HG03378 (cell line): Measurements from ENCODE around the gene CALML3.

Experiments used
- ATAC-seq: cut with Tn5 transposase; IDR thresholded peaks from one replicate; pipeline ENCODE4 v1.9.1; 2021; ENCODE audit warnings: mild to moderate bottlenecking, moderate library complexity; ENCODE audit not compliant: unreplicated experiment

Gene CALML3

GRCh38 chr10:5506246-5506645, 18.5 kb upstream of the CALML3 start:
- ATAC-seq: no peak

DNA sequence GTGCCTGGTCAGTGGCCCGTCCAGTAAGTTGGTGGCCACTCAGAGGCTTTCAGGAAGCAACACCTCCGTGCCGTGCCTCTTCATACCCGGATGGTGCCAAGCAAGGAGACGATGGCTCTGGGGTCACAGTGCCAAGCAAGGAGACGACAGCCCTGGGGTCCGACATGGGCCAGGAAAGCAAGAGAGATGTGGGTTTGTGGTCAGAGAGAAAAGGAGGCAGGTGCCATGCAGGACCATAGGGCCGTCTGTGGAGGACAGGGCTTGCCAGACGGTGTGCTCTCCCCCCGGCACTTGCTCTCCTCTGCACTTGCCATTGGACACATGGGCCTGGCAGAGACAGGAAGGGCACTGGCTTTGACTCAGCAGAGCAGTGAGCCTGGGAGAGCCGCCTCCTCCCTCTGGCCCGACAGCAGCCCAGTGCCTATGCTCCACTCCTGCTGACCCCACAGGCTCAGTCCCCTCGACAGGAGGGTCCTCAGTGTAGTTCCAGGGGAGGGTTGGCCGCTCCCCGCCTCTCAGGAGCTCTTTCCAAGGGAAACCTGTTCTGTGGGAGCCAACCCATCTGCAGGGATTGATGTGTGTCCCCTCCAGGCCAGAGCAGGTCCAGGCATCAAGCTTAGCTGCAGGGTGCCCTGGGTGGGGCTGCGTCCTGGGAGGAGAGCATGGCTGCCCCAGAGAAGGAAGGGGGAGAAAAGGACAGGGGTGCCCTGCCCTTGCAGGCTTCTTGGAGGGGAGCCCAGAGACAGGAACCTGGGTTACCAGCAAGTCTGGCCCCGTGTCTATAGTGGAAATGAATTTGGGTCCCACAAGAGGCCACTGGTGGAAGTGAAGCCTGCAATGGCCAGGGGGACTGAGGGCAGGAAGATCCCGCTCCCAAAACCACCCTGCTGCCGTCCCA, 17.8 kb upstream of the CALML3 start:
- no peak for ATAC-seq

GRCh38 chr10:5507649-5508131, 17.1 kb upstream of the CALML3 start:
- ATAC-seq: no peak

DNA sequence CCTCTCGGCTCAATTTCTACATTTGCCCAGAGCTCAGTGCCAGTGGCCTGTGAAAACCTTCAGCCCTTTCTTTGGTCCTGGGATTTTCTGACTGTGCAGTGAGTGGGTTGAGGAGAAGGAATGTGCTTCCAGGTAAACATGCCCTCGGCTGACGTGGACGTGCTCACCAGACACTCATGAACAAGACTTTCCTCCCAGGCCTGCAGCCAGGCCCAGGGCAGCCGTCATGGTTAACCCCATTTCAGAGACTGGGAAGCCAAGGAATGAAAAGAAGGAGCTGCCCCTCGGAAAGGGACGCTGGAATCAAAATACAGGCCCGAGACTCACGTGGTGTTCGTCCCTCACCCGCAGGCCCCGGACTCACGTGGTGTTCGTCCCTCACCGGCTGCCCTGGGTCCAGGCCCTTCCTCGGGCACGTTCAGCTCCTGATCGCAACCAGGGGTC, 16.6 kb upstream of the CALML3 start:
- no peak for ATAC-seq

DNA sequence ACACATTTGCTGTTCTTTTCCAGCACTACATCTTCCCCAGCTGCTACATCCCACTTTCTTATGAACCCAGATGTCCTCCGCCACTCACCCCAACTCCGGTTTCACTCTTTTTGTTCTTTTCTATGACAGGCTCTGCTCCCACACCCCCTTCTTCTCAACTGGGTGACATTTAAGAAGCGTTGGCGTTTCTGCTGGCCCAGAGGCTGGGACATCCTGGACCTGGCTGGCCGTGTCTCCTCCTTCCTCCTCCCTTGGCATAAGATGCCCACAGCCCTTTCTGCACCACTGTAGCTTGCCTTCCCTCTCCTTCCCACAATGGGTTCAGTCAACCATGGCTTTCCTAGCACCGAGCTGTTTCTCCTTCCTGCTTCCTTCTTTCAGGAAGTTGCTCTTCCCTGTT, 16.0 kb upstream of the CALML3 start:
- ATAC-seq: no peak

GRCh38 chr10:5509236-5509635, 15.5 kb upstream of the CALML3 start:
- no peak for ATAC-seq

DNA sequence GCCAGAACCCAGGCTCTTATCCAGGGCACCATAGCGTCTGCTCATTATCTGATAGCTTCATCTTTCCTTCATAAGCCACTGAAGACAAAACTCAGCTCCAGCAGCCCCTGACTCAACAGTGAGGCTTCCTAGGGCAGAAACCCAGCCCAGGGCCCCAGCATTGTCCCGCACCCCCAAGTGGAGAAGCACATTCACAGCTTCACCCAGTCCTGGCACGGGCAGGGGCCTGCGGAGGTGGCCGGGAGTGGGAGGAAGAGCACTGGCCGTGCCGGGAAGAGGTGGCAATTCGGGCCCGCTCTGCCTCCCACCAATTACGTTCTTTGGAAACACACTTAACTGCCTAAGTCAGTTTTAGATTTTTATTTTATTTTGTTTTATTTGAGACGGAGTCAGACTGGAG, 15.1 kb upstream of the CALML3 start:
- no peak for ATAC-seq

- ATAC-seq: no peak
Observed at GRCh38 chr10:5510281-5511072, 14.3 kb upstream of the CALML3 start.

DNA sequence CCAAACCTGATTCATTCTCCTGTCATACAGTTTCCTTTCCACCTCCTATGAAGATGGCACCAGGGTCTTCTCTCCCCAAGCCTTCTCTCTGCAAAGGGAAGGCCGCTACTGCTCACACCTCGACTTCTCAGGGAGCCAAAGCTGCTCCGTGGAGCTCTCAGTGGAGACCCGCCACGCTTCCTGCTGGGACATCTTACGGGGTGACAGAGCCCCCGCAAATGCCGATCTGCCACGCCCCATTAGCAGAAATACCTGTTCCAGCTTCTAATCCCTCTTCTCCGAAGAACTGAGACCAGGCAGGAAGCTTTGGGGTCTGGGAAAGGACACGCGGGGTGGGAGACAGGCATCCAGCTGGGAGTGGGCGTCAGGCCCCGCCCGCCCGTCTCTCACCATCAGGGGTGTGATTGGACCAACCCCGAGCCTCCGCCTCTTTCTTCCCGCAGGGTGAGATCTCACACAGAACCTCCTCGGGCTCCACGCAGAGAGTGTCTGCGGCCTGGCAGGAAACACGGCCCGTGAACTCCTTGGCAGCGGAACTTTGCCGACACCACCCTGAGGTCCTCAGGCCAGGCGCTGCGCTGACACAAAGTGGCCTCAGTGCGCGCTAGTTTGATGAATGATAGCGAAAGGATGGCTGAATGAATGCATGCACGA, 13.4 kb upstream of the CALML3 start:
- ATAC-seq: no peak

GRCh38 chr10:5511885-5512280, 12.9 kb upstream of the CALML3 start:
- ATAC-seq: no peak

GRCh38 chr10:5512331-5512730, 12.4 kb upstream of the CALML3 start:
- no peak for ATAC-seq

DNA sequence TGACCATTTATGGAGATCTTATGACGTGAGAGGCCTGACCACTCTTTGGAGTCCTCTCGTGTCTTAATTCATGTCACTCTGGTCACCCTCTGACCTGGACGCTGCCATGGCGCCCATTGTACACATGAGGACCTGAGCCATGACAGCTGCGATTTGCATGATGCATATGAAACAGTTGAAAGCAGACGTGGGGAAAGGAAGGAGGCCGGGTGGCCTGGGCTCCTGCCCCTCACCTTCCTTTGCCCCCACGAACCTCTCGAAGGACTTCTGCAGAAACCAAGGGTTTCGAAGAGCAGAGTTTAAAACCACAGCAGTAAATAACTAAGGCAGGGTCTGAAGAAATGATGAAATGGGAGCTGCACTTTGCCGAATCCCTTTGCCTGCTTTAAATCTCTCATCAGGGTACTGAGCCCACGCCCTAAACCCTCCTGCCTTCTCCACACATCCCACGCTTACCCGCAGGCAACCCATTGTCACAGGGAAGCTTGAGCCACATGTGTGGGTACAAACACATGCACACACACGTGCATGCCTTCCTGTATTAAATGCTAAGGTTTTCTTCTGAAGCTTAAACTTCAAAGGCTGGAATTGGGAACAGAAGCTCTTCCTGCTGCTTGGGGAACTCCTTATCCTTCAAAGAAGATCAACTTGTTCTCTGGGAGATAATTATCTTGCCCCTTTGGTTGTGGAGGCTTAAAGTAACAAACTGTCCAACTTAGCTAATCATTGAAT, 11.7 kb upstream of the CALML3 start:
- no peak for ATAC-seq

- no peak for ATAC-seq
Observed at GRCh38 chr10:5514226-5514850, 10.4 kb upstream of the CALML3 start.

DNA sequence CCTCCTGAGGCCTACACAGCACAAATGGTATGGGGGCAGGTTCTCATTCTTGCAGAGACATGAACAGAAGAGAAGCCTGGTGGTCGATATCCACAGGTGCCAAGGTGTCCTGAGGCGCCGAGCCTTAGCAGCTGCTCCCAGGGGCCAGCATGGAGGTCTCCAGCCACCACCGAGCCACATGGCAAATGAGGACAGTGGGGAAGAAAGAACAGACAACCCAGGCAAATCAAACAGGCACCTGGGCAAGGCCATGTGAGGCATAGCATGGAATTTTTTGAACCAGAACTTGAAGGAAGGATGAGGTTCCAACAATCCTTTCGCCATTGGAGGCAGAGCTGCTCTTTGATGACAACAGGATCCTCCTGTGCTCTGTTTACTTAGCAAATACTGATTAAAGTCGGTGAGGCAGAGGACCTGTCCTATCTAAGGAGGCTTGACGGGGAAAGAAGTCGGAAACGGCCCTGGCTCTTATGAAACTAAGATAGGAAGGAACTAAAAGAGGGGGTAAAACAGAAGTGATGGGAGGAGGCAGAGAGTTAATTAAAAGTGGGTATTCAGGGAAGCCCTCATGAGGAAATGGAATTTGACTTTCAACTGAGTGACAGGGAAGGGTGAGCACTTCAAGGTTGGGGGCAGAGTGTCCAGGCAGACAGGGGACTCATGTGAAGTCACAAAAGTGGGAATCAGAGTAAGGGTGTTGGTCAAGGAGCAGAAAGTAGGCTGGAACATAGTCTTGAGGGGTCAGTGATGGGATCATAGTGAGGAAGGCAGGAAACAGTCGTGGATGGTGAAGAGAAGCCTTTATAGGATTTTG, 8.6 kb upstream of the CALML3 start:
- no peak for ATAC-seq

GRCh38 chr10:5517546-5517945, 7.2 kb upstream of the CALML3 start:
- ATAC-seq: no peak

DNA sequence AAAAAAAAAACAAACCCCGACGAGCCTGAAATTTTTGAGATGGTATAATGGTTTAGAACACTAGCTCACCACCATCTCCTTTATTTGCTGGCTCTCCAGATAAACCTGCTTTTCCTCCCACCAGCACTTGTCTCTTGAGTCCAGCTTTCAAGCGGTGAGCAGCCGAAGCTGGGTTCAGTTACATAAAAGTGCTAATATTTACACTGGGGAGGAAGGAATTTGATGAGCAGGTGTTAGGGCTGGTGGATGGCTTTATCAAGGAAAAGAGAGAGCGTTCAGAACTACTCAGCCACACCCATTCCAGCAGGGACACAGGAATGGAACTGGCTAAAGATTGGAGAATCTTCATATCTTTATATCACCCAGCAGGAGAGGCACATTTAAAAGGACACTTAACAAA, 6.6 kb upstream of the CALML3 start:
- ATAC-seq: no peak

- no peak for ATAC-seq
Observed at GRCh38 chr10:5519054-5519453, 5.7 kb upstream of the CALML3 start.

GRCh38 chr10:5522913-5523560, 1.7 kb upstream of the CALML3 start:
- no peak for ATAC-seq
